Measurements from ENCODE around the gene POMC. TPM values are rescaled to one million over a fixed set of nuclear protein-coding genes. Genes with fewer than 3 reads are reported as not detected.

POMC gene
- total RNA-seq, 2 experiments from 2014 or later: 4.5 TPM

DNA sequence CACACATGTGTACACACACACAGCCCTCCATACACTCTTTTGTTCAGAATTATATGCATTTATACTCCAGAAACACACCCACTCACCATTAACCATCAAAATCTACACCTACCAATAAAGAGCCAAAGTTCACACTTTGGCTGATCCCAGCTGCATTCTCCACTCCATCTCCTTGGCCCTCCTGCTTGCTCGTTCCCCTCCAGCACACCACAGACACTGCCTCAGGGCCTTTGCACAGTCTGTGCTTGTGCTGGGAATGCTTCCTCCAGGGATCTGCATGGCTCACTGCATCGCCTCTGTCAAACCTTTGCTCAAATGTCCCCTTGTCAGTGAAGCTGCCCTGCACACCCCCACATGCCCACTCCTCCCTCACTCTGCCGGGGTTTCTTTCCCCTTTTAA is 46.0 kb downstream of the POMC start:
- Histone ChIP-seq H3K9me3 (ENCODE audit: control insufficient read depth in 1 of 2, insufficient read depth in 1 of 2, low read length in 2 of 2) (peaks cover 0 to 3% of the 10 kb centered on the region in 2 experiments), H3K27me3 (ENCODE audit: control insufficient read depth in 1 of 2, insufficient read depth in 2 of 2, low read length in 2 of 2) (no peaks in the 10 kb centered on the region), H3K27ac (ENCODE audit: low read depth in 1 of 2, low read length in 2 of 2) (no peak overlapping the region), H3K4me3 (ENCODE audit: low read length) (no peak overlapping the region), H3K4me1 (ENCODE audit: insufficient read depth, low read length) (no peaks in the 10 kb centered on the region), H3K36me3 (ENCODE audit: insufficient read depth, low read length) (no peaks in the 10 kb centered on the region)
- Mint-ChIP-seq H3K9me3 (no peaks in the 10 kb centered on the region), H3K4me1 (ENCODE audit: low read depth) (no peaks in the 10 kb centered on the region), H3K36me3 (ENCODE audit: low read depth) (no peaks in the 10 kb centered on the region), H3K4me3 (no peak overlapping the region), H3K27ac (no peak overlapping the region), H3K27me3 (peaks cover 14% of the 10 kb centered on the region)
- CTCF ChIA-PET: no interaction called here
- POLR2A ChIA-PET: no interaction called here
- intact Hi-C loops (cut with DNase I, micrococcal nuclease): no loop called here
- ATAC-seq (ENCODE audit: poor library complexity) (no peak), DNase-seq (no peak)
- no peak for TF ChIP-seq CTCF (IDR thresholded peaks at IDR 0.05)

GRCh38 chr2:25119263-25119662 is 49.1 kb downstream of the POMC start:
- H3K4me3 Mint-ChIP-seq: no peak overlapping the region
- peaks cover 14% of the 10 kb centered on the region for H3K27me3 Mint-ChIP-seq
- DNase-seq: no peak
- no peaks in the 10 kb centered on the region for H3K4me1 ChIP-seq (ENCODE audit: insufficient read depth, low read length)
- intact Hi-C loops (cut with DNase I, micrococcal nuclease): no loop called here
- POLR2A ChIA-PET: no interaction called here
- no peaks in the 10 kb centered on the region for H3K27me3 ChIP-seq (ENCODE audit: control insufficient read depth in 1 of 2, insufficient read depth in 2 of 2, low read length in 2 of 2)
- H3K9me3 Mint-ChIP-seq: no peaks in the 10 kb centered on the region
- no peak for TF ChIP-seq CTCF (IDR thresholded peaks at IDR 0.05)
- peaks cover 0 to 3% of the 10 kb centered on the region in 2 experiments for H3K9me3 ChIP-seq (ENCODE audit: control insufficient read depth in 1 of 2, insufficient read depth in 1 of 2, low read length in 2 of 2)
- H3K4me3 ChIP-seq (ENCODE audit: low read length): no peak overlapping the region
- H3K36me3 Mint-ChIP-seq (ENCODE audit: low read depth): no peaks in the 10 kb centered on the region
- H3K36me3 ChIP-seq (ENCODE audit: insufficient read depth, low read length): no peaks in the 10 kb centered on the region
- no peak overlapping the region for H3K27ac ChIP-seq (ENCODE audit: low read depth in 1 of 2, low read length in 2 of 2)
- no peak overlapping the region for H3K27ac Mint-ChIP-seq
- CTCF ChIA-PET: no interaction called here
- no peaks in the 10 kb centered on the region for H3K4me1 Mint-ChIP-seq (ENCODE audit: low read depth)
- ATAC-seq (ENCODE audit: poor library complexity): no peak

DNA sequence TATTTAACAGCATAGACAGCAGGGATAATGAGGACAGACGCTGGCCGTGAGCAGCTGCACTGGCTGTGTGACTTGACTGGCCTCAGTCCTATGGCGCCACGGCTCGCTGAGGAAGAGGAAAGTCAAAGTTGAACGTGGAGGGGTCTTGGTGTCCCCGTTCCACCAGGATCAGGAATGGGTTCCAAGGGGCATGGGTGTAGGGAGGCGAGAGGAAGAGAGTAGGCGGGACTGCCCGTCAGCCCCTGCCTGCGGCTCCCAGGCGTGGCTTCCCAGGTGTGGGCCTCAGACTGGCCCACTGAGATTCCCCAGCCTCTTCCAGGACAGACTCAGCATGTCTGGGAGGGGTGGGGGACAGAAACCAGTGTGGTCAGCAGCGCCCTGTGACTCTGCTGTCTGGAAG is 51.4 kb downstream of the POMC start:
- CTCF ChIA-PET: no interaction called here
- Histone ChIP-seq H3K36me3 (ENCODE audit: insufficient read depth, low read length) (no peaks in the 10 kb centered on the region), H3K27ac (ENCODE audit: low read depth in 1 of 2, low read length in 2 of 2) (no peak overlapping the region), H3K27me3 (ENCODE audit: control insufficient read depth in 1 of 2, insufficient read depth in 2 of 2, low read length in 2 of 2) (no peaks in the 10 kb centered on the region), H3K4me3 (ENCODE audit: low read length) (no peak overlapping the region), H3K9me3 (ENCODE audit: control insufficient read depth in 1 of 2, insufficient read depth in 1 of 2, low read length in 2 of 2) (no peaks in the 10 kb centered on the region), H3K4me1 (ENCODE audit: insufficient read depth, low read length) (no peaks in the 10 kb centered on the region)
- DNase-seq (no peak), ATAC-seq (ENCODE audit: poor library complexity) (no peak)
- no peak overlapping the region for H3K27ac Mint-ChIP-seq
- peaks cover 8% of the 10 kb centered on the region for H3K27me3 Mint-ChIP-seq
- intact Hi-C loops (cut with DNase I, micrococcal nuclease): no loop called here
- H3K9me3 Mint-ChIP-seq: no peaks in the 10 kb centered on the region
- H3K4me3 Mint-ChIP-seq: no peak overlapping the region
- TF ChIP-seq CTCF (IDR thresholded peaks at IDR 0.05): no peak
- H3K36me3 Mint-ChIP-seq (ENCODE audit: low read depth): no peaks in the 10 kb centered on the region
- POLR2A ChIA-PET: no interaction called here
- no peaks in the 10 kb centered on the region for H3K4me1 Mint-ChIP-seq (ENCODE audit: low read depth)

Measured in CD4-positive, alpha-beta T cell (primary cell).